HTERT RPE-1 (cell line): ENCODE data around the gene RFXAP.
"Not testable (repeated sequence)": the region's sequence is repeated elsewhere in the genome, so short reads cannot be mapped to it uniquely, and the experiment has no call there.

Source experiments
- in situ Hi-C: fragments of 300-500 bp; cut with MboI; formaldehyde crosslinking; loops from 4 replicates; pipeline ENCODE4 v1.14.3; 2020; ENCODE audit warnings: low sequenced_read_pairs

Gene RFXAP

GRCh38 chr13:36818804-36819738, at the start of gene RFXAP:
TSS of gene RFXAP (plus strand) at chr13:36819222. CDS start at chr13:36819358, 136 bp downstream.
- in situ Hi-C loops = no loop called here

- in situ Hi-C loops = no loop called here
Observed at GRCh38 chr13:36769545-36769944, 49.5 kb upstream of the RFXAP start.

- in situ Hi-C loops = no loop called here
Observed at GRCh38 chr13:36770741-36771140, 48.3 kb upstream of the RFXAP start.

GRCh38 chr13:36772853-36773252, 46.2 kb upstream of the RFXAP start:
- in situ Hi-C loops = no loop called here

- in situ Hi-C loops = no loop called here
Observed at GRCh38 chr13:36774931-36775330, 44.1 kb upstream of the RFXAP start.

GRCh38 chr13:36776175-36776574, 42.8 kb upstream of the RFXAP start:
- in situ Hi-C loops = no loop called here

GRCh38 chr13:36778083-36778671, 40.8 kb upstream of the RFXAP start:
- in situ Hi-C loops = no loop called here

- in situ Hi-C loops = no loop called here
Observed at GRCh38 chr13:36783890-36784289, 35.1 kb upstream of the RFXAP start.

- in situ Hi-C loops = not testable (repeated sequence)
Observed at GRCh38 chr13:36786175-36786574, 32.8 kb upstream of the RFXAP start.

GRCh38 chr13:36787181-36787580, 31.8 kb upstream of the RFXAP start:
- in situ Hi-C loops = no loop called here

GRCh38 chr13:36788276-36788675, 30.7 kb upstream of the RFXAP start:
- in situ Hi-C loops = no loop called here

- in situ Hi-C loops = no loop called here
Observed at GRCh38 chr13:36789061-36789460, 30.0 kb upstream of the RFXAP start.

- in situ Hi-C loops = no loop called here
Observed at GRCh38 chr13:36789730-36790129, 29.3 kb upstream of the RFXAP start.

GRCh38 chr13:36794706-36795105, 24.3 kb upstream of the RFXAP start:
- in situ Hi-C loops = no loop called here

GRCh38 chr13:36795463-36795862, 23.6 kb upstream of the RFXAP start:
- in situ Hi-C loops = no loop called here

- in situ Hi-C loops = no loop called here
Observed at GRCh38 chr13:36796052-36796451, 23.0 kb upstream of the RFXAP start.

- in situ Hi-C loops = no loop called here
Observed at GRCh38 chr13:36801035-36801434, 18.0 kb upstream of the RFXAP start.

- in situ Hi-C loops = no loop called here
Observed at GRCh38 chr13:36804588-36804987, 14.4 kb upstream of the RFXAP start.

- in situ Hi-C loops = no loop called here
Observed at GRCh38 chr13:36806102-36806501, 12.9 kb upstream of the RFXAP start.

GRCh38 chr13:36807616-36808015, 11.4 kb upstream of the RFXAP start:
- in situ Hi-C loops = no loop called here

GRCh38 chr13:36813225-36813624, 5.8 kb upstream of the RFXAP start:
- in situ Hi-C loops = no loop called here

GRCh38 chr13:36814465-36814864, 4.6 kb upstream of the RFXAP start:
- in situ Hi-C loops = no loop called here
